ENCODE data around the gene VPS13C. TPM values are rescaled to one million over a fixed set of nuclear protein-coding genes. Genes with fewer than 3 reads are reported as not detected.
A peak's percentile ranks its signal among the peaks of the same experiment; 100 is the strongest.

Gene VPS13C
- total RNA-seq, 1 donor from 2014 or later = 57.4 TPM

DNA sequence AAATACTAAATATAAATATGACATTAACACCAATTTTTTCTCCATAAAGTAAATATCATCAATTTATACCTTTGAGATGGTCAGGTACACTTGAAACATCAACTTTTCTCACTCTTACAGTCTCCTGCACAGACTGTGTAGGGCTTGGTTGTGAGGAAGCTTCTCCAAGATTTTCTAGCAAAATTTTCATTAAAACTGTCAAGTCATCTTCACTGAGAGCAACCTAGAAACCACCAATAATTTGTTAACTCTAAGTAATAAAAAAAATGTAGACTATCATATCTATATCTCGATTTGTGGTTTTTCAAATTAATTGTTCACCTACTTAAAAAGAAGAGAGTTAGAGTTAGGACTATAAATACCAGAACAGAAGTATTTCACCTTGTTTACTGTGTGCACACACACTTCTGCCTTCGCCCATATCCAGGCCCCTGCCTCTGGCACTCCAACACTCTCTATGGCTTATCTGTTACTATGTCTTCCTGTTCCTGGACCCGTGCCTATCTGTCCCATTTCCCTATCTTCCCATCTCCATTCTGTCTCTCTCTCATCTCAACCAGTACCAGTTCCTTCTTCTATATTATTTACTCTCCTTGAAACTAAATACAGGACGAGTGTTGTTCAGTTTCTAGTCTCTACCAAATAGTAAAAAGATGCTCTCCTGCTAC is 123.6 kb downstream of the VPS13C start:
- Mint-ChIP-seq H3K9me3 (no peaks in the 10 kb centered on the region), H3K27ac (no peak overlapping the region), H3K4me3 (ENCODE audit: low read depth) (no peak overlapping the region), H3K4me1 (ENCODE audit: low read depth) (peaks cover 6% of the 10 kb centered on the region), H3K27me3 (ENCODE audit: low read depth) (no peaks in the 10 kb centered on the region), H3K36me3 (ENCODE audit: low read depth) (peaks cover 26% of the 10 kb centered on the region)
- intact Hi-C loops (cut with micrococcal nuclease) = no loop called here
- DNase-seq (ENCODE audit: low spot score) = no peak

GRCh38 chr15:61935493-61935892 is 124.8 kb downstream of the VPS13C start:
- peaks cover 6% of the 10 kb centered on the region for H3K4me1 Mint-ChIP-seq (ENCODE audit: low read depth)
- H3K36me3 Mint-ChIP-seq (ENCODE audit: low read depth) = peaks cover 21% of the 10 kb centered on the region
- intact Hi-C loops (cut with micrococcal nuclease) = no loop called here

GRCh38 chr15:61929452-61929851 is 130.8 kb downstream of the VPS13C start:
- Mint-ChIP-seq H3K36me3 (ENCODE audit: low read depth) (peaks cover 29% of the 10 kb centered on the region), H3K27me3 (ENCODE audit: low read depth) (no peaks in the 10 kb centered on the region), H3K4me1 (ENCODE audit: low read depth) (no peaks in the 10 kb centered on the region), H3K9me3 (no peaks in the 10 kb centered on the region), H3K27ac (no peak overlapping the region), H3K4me3 (ENCODE audit: low read depth) (no peak overlapping the region)
- intact Hi-C loops (cut with micrococcal nuclease) = no loop called here
- no peak for DNase-seq (ENCODE audit: low spot score)

More at GRCh38 chr15:61935493-61935892, 124.8 kb downstream of the VPS13C start:
- no peaks in the 10 kb centered on the region for H3K9me3 Mint-ChIP-seq
- no peak for DNase-seq (ENCODE audit: low spot score)
- H3K4me3 Mint-ChIP-seq (ENCODE audit: low read depth) = no peak overlapping the region
- no peak overlapping the region for H3K27ac Mint-ChIP-seq
- H3K27me3 Mint-ChIP-seq (ENCODE audit: low read depth) = no peaks in the 10 kb centered on the region

- Mint-ChIP-seq H3K4me1 (ENCODE audit: low read depth) (no peaks in the 10 kb centered on the region), H3K4me3 (ENCODE audit: low read depth) (no peak overlapping the region), H3K36me3 (ENCODE audit: low read depth) (peaks cover 21% of the 10 kb centered on the region)
These were observed 137.1 kb downstream of the VPS13C start for GRCh38 chr15:61923173-61923572.

GRCh38 chr15:61921093-61921492 is 139.2 kb downstream of the VPS13C start:
- Mint-ChIP-seq H3K4me3 (ENCODE audit: low read depth) (no peak overlapping the region), H3K27me3 (ENCODE audit: low read depth) (no peaks in the 10 kb centered on the region), H3K9me3 (no peaks in the 10 kb centered on the region), H3K36me3 (ENCODE audit: low read depth) (peaks cover 25% of the 10 kb centered on the region), H3K27ac (no peak overlapping the region), H3K4me1 (ENCODE audit: low read depth) (no peaks in the 10 kb centered on the region)
- no peak for DNase-seq (ENCODE audit: low spot score)
- intact Hi-C loops (cut with micrococcal nuclease) = no loop called here

More at GRCh38 chr15:61923173-61923572, 137.1 kb downstream of the VPS13C start:
- no peaks in the 10 kb centered on the region for H3K27me3 Mint-ChIP-seq (ENCODE audit: low read depth)
- no peak overlapping the region for H3K27ac Mint-ChIP-seq
- intact Hi-C loops (cut with micrococcal nuclease) = no loop called here
- DNase-seq (ENCODE audit: low spot score) = no peak
- H3K9me3 Mint-ChIP-seq = no peaks in the 10 kb centered on the region

DNA sequence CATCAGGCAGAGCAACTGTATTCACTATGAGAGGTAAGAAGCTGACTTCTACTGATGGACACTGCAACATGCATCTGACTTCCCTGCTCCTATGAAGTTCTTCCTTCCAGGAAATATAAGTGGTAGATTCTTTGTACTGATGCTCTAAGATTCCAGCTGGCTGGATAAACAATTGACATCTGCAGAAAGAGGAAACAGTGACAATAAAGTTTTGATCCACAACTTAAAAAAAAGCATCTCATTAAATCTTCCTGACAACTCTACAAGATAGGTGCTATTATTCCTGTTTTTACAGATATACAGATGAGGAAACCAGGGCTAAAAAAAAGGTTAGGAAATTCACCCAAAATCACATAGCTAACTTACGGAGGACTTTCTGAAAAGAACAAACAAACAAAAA is 142.8 kb downstream of the VPS13C start:
- Mint-ChIP-seq H3K36me3 (ENCODE audit: low read depth) (peaks cover 36% of the 10 kb centered on the region), H3K27ac (no peak overlapping the region)

GRCh38 chr15:61916104-61916503 is 144.1 kb downstream of the VPS13C start:
- Mint-ChIP-seq H3K4me3 (ENCODE audit: low read depth) (no peak overlapping the region), H3K36me3 (ENCODE audit: low read depth) (peaks cover 35% of the 10 kb centered on the region), H3K9me3 (no peaks in the 10 kb centered on the region), H3K4me1 (ENCODE audit: low read depth) (peaks cover 3% of the 10 kb centered on the region), H3K27ac (no peak overlapping the region), H3K27me3 (ENCODE audit: low read depth) (no peaks in the 10 kb centered on the region)
- DNase-seq (ENCODE audit: low spot score) = no peak
- intact Hi-C loops (cut with micrococcal nuclease) = no loop called here

More for the DNA sequence above, 142.8 kb downstream of the VPS13C start:
- Mint-ChIP-seq H3K4me3 (ENCODE audit: low read depth) (no peak overlapping the region), H3K4me1 (ENCODE audit: low read depth) (no peaks in the 10 kb centered on the region), H3K9me3 (no peaks in the 10 kb centered on the region), H3K27me3 (ENCODE audit: low read depth) (no peaks in the 10 kb centered on the region)
- intact Hi-C loops (cut with micrococcal nuclease) = no loop called here
- DNase-seq (ENCODE audit: low spot score) = no peak

DNA sequence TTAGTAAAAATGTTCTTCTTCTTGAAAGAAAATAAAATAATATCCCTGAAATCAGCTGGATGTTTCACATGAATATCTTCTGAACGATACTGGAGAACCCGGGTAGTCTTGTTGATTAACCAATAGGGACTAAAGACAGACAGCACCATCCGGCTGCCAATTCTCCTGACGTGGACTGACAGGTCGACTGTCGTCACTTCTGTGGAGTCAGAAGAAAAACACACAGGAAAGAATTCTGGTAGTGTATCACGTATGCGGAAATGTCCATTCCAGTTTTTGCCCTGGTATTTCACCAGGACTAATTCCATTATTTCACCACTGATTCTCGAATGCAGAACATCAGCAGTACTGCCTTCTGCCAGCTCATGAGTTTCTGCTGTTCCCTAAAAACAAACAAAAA is 144.6 kb downstream of the VPS13C start:
- H3K4me1 Mint-ChIP-seq (ENCODE audit: low read depth) = peaks cover 3% of the 10 kb centered on the region
- peaks cover 39% of the 10 kb centered on the region for H3K36me3 Mint-ChIP-seq (ENCODE audit: low read depth)
- no peaks in the 10 kb centered on the region for H3K27me3 Mint-ChIP-seq (ENCODE audit: low read depth)
- no peak overlapping the region for H3K27ac Mint-ChIP-seq
- no peak for DNase-seq (ENCODE audit: low spot score)
- H3K4me3 Mint-ChIP-seq (ENCODE audit: low read depth) = no peak overlapping the region
- no peaks in the 10 kb centered on the region for H3K9me3 Mint-ChIP-seq
- intact Hi-C loops (cut with micrococcal nuclease) = no loop called here

DNA sequence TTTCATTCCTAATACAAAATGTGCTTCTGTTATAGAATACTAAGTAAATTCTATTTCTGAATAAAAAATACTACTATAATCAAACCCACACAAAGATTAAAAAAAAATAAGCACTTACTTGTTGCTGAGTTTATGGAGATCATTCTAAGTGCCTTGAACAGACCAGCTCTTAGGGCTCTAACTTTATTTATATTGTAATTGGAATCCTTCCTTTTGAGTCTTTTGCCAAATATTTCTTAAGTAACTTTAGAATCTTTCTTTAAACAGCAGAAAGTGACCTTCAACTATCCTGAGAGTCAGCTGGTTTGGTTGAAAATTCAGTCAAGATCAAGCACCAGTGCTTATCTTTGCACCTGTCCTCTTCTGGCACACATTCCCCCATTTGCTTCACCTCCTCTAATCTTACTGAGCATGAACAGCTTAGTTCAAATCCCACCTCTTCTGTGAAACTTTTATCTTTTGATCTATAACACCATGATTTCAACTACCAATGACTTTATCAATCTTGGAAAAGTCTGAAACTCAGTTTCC is 149.3 kb downstream of the VPS13C start:
- intact Hi-C loops (cut with micrococcal nuclease) = no loop called here
- Mint-ChIP-seq H3K9me3 (no peaks in the 10 kb centered on the region), H3K4me1 (ENCODE audit: low read depth) (peaks cover 3% of the 10 kb centered on the region), H3K27ac (no peak overlapping the region), H3K4me3 (ENCODE audit: low read depth) (no peak overlapping the region), H3K36me3 (ENCODE audit: low read depth) (peaks cover 48% of the 10 kb centered on the region), H3K27me3 (ENCODE audit: low read depth) (no peaks in the 10 kb centered on the region)
- no peak for DNase-seq (ENCODE audit: low spot score)

DNA sequence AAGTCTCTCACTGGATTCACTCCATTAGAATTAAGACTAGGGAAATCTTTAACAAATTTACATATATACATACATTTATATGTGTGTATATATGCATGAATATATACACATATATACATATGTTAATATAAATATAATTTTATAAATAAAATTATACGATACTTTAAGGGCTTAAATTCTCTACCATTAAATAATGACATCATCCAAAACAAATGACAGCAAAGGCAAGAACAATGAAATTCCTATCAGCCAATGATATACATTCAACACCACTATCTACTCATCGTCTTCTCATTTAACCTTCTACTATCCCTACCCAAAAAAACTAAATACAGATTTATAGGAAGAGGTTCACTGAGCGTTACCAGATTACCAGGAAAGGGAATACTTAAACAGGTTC is 152.0 kb downstream of the VPS13C start:
- H3K9me3 Mint-ChIP-seq = no peaks in the 10 kb centered on the region
- no peaks in the 10 kb centered on the region for H3K27me3 Mint-ChIP-seq (ENCODE audit: low read depth)
- H3K27ac Mint-ChIP-seq = peak overlapping the region; percentile 41

DNA sequence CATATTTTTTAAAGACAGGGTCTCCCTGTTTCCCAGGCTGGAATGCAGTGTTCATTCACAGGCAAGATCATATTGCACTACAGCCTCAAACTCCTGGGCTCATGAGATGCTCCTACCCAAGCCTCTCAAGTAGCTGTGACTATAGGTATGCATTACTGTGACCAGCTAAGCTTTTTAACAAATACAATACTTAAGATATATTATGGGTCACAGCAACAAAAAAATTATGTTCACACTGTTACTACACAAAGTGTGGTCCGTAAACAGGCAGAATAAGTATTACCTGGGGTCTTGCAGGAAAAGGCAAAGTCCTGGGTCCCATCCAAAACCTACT is 152.5 kb downstream of the VPS13C start:
- Mint-ChIP-seq H3K4me1 (ENCODE audit: low read depth) (peaks cover 3% of the 10 kb centered on the region), H3K9me3 (no peaks in the 10 kb centered on the region), H3K27me3 (ENCODE audit: low read depth) (no peaks in the 10 kb centered on the region), H3K27ac (no peak overlapping the region), H3K36me3 (ENCODE audit: low read depth) (peaks cover 56% of the 10 kb centered on the region), H3K4me3 (ENCODE audit: low read depth) (no peak overlapping the region)
- intact Hi-C loops (cut with micrococcal nuclease) = no loop called here
- no peak for DNase-seq (ENCODE audit: low spot score)

More for the DNA sequence above, 152.0 kb downstream of the VPS13C start:
- intact Hi-C loops (cut with micrococcal nuclease) = no loop called here
- Mint-ChIP-seq H3K36me3 (ENCODE audit: low read depth) (peaks cover 55% of the 10 kb centered on the region), H3K4me1 (ENCODE audit: low read depth) (peaks cover 3% of the 10 kb centered on the region), H3K4me3 (ENCODE audit: low read depth) (no peak overlapping the region)
- DNase-seq (ENCODE audit: low spot score) = no peak

GRCh38 chr15:61906961-61907752 is 153.1 kb downstream of the VPS13C start:
- peaks cover 4% of the 10 kb centered on the region for H3K9me3 Mint-ChIP-seq
- intact Hi-C loops (cut with micrococcal nuclease) = no loop called here
- H3K27me3 Mint-ChIP-seq (ENCODE audit: low read depth) = no peaks in the 10 kb centered on the region
- peaks cover 3% of the 10 kb centered on the region for H3K4me1 Mint-ChIP-seq (ENCODE audit: low read depth)
- DNase-seq (ENCODE audit: low spot score) = no peak
- no peak overlapping the region for H3K4me3 Mint-ChIP-seq (ENCODE audit: low read depth)
- peaks cover 61% of the 10 kb centered on the region for H3K36me3 Mint-ChIP-seq (ENCODE audit: low read depth)
- no peak overlapping the region for H3K27ac Mint-ChIP-seq

GRCh38 chr15:61893146-61893545 is 167.1 kb downstream of the VPS13C start:
- H3K4me3 Mint-ChIP-seq (ENCODE audit: low read depth) = no peak overlapping the region
- H3K36me3 Mint-ChIP-seq (ENCODE audit: low read depth) = peaks cover 79% of the 10 kb centered on the region
- peaks cover 7% of the 10 kb centered on the region for H3K4me1 Mint-ChIP-seq (ENCODE audit: low read depth)
- no peak for DNase-seq (ENCODE audit: low spot score)
- intact Hi-C loops (cut with micrococcal nuclease) = no loop called here
- no peak overlapping the region for H3K27ac Mint-ChIP-seq
- H3K27me3 Mint-ChIP-seq (ENCODE audit: low read depth) = no peaks in the 10 kb centered on the region
- H3K9me3 Mint-ChIP-seq = peaks cover 52% of the 10 kb centered on the region

All from activated T-helper 2 cell treated with anti-CD3 and anti-CD28 coated beads, Interferon-gamma antibody, Interleukin-2, Interleukin-4, amounts not matched to agents 10 μg/mL and 5 μg/mL and 100 μg/mL, durations not matched to agents 14 hours and 24 hours and 36 hours (primary cell).